Kidney (tissue), 14 donors: Measurements from ENCODE around the gene MACROD1. TPM values are rescaled to one million over a fixed set of nuclear protein-coding genes. Genes with fewer than 3 reads are reported as not detected.

ENCODE experiments used
- DNase-seq, 5 donors: peaks; one replicate each; pipeline ENCODE4 v3.0.0-alpha.2; 2013 to 2020
- FAIRE-seq: peaks from 2 replicates; lab custom pipeline; 2012; peaks lifted over from hg19 to GRCh38; lab: Jason Lieb, UNC
- H3K27ac ChIP-seq, 2 donors: one replicate each; pipeline ENCODE4 v1.7.0; 2013; ENCODE audit warnings: low read depth in 2 of 2, low read length in 2 of 2, inconsistent platforms in 1 of 2
- H3K27me3 ChIP-seq: one replicate; pipeline ENCODE4 v1.7.1; 2013; ENCODE audit warnings: low read length, inconsistent platforms; ENCODE audit not compliant: control insufficient read depth, insufficient read depth
- H3K36me3 ChIP-seq, 3 donors: one replicate each; pipeline versions ENCODE4 v1.7.0 to v1.7.1; 2013; ENCODE audit warnings: low read length in 3 of 3, control low read depth in 1 of 3, inconsistent platforms in 1 of 3; ENCODE audit not compliant: insufficient read depth in 3 of 3, control insufficient read depth in 2 of 3
- H3K4me1 ChIP-seq, 3 donors: one replicate each; pipeline versions ENCODE4 v1.7.0 to v1.7.1; 2013; ENCODE audit warnings: low read length in 3 of 3, inconsistent platforms in 1 of 3, low read depth in 1 of 3; ENCODE audit not compliant: control insufficient read depth in 2 of 3, insufficient read depth in 2 of 3
- H3K4me3 ChIP-seq, 3 donors: one replicate each; pipeline versions ENCODE4 v1.7.0 to v1.8.1; 2013; ENCODE audit warnings: low read length in 3 of 3, control low read depth in 1 of 3, inconsistent platforms in 1 of 3
- H3K9ac ChIP-seq, 3 donors: one replicate each; pipeline versions ENCODE4 v1.7.0 to v1.7.1; 2013; ENCODE audit warnings: low read length in 3 of 3, control low read depth in 1 of 3, inconsistent platforms in 1 of 3
- H3K9me3 ChIP-seq, 3 donors: one replicate each; pipeline versions ENCODE4 v1.7.0 to v1.7.1; 2013; ENCODE audit warnings: low read length in 3 of 3, control low read depth in 1 of 3, inconsistent platforms in 1 of 3; ENCODE audit not compliant: control insufficient read depth in 2 of 3, insufficient read depth in 1 of 3
- intact Hi-C: fragments of 100-400 bp; cut with DNase I; formaldehyde crosslinking; loops from one replicate; pipeline ENCODE4 v1.11.1; 2022
- polyA plus RNA-seq: library from polyadenylated mRNA; stranded (reverse); fragments of 350-450 nt; fragmentation: Illumina TruSeq; extraction: RNeasy Lipid Tissue Mini Kit (QIAGEN cat#74804); gene quantifications from one replicate; pipeline ENCODE4 v1.2.3, GENCODE V29; 2014; ENCODE audit warnings: low read depth, low replicate concordance; ENCODE audit not compliant: insufficient read depth
- total RNA-seq: library from RNA; stranded (reverse); fragmentation: NEBNext Ultra II Directional; extraction: Animal tissue kit (Norgen Biotek cat#: 25700); gene quantifications from one replicate; pipeline ENCODE4 v1.2.1, GENCODE V29; 2021
- TF ChIP-seq, protein P1 (sequence below): IDR thresholded peaks from 3 replicates; pipeline ENCODE4 v1.5.1; 2012; ENCODE audit warnings: mild to moderate bottlenecking, moderate library complexity, borderline replicate concordance; ENCODE audit not compliant: insufficient read depth; ENCODE audit errors: extremely low read depth
- donor health status: control.
- donor health status: control.
- donor health status: control.
- donor health status: control.
- donor health status: control.
- donor health status: DM: yes; HTN: yes; CAD: no.
- donor health status: Normal renal cell carcinoma (clear cell type).

MACROD1 gene
- total and polyA plus RNA-seq, 2 donors from 2014 or later = 27.8 to 176 TPM

DNA sequence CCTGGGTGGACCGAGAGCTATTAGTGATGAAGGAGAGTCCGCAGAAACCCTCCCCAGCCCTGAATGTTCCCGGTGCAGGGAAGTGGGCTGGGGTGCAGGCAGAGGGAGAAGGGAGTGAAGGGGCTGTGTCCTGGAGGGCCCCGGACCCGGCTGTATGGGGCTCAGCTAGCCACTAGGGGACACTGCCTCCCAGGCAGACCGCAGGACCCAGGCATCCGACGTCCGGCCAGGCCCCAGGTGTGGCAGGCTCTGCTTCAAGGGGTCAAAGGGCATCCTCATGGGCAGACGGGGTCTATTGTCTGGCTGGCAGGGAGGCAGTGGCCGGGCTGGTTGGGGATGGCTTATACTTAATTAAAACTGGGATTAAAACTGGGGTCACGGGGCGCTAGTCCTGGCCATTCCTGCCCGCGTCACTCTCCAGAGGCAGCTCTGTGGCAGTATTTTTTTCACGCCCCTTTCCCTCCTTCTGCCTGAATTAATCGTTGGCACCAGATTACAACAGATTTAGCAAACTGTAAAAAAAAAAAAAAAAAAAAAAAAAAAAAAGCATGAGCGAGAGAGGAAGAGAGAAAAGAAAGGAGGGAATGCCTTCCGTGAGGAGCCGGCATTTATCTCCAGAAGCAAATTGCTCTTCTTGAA lies 125.1 kb downstream of the MACROD1 start:
- Histone ChIP-seq H3K4me1 (peaks cover 2 to 8% (median 4%) of the 10 kb centered on the region in 3 donors), H3K9ac (no peak overlapping the region), H3K27me3 (no peaks in the 10 kb centered on the region), H3K4me3 (no peak overlapping the region), H3K9me3 (no peaks in the 10 kb centered on the region), H3K36me3 (no peaks in the 10 kb centered on the region), H3K27ac (no peak overlapping the region)
- TF ChIP-seq, protein P1, sequence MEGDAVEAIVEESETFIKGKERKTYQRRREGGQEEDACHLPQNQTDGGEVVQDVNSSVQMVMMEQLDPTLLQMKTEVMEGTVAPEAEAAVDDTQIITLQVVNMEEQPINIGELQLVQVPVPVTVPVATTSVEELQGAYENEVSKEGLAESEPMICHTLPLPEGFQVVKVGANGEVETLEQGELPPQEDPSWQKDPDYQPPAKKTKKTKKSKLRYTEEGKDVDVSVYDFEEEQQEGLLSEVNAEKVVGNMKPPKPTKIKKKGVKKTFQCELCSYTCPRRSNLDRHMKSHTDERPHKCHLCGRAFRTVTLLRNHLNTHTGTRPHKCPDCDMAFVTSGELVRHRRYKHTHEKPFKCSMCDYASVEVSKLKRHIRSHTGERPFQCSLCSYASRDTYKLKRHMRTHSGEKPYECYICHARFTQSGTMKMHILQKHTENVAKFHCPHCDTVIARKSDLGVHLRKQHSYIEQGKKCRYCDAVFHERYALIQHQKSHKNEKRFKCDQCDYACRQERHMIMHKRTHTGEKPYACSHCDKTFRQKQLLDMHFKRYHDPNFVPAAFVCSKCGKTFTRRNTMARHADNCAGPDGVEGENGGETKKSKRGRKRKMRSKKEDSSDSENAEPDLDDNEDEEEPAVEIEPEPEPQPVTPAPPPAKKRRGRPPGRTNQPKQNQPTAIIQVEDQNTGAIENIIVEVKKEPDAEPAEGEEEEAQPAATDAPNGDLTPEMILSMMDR = peak; percentile 45
- intact Hi-C loops = no loop called here
- DNase-seq = peak in 2 of 5 donors; percentile 43 to 47
- no peak for FAIRE-seq

GRCh38 chr11:64039012-64039665 lies 126.8 kb downstream of the MACROD1 start:
- TF ChIP-seq, protein P1 = no peak
- no peaks in the 10 kb centered on the region for H3K9me3 ChIP-seq
- intact Hi-C loops = no loop called here

DNA sequence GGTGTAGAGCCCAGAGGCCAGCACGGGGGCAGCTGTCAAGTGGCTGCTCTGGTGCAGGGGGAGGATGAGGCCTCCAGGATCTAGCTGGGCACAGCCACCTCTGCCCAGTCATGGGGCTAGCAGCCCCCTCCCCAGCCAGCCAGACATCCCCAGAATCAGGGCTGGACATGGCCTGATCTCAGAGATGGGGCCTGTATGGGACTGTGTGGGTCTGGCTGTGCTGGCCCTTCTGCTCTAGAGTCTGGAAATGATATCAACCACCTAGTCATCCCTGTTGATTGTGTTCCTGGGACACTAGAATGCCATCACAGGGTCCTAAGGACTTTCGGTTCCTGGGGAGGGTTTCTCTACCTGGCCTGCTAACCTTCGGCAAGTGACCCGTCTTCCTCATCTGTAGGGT lies 127.4 kb downstream of the MACROD1 start:
- no peak overlapping the region for H3K9ac ChIP-seq
- no peak overlapping the region for H3K27ac ChIP-seq
- DNase-seq (no peak), FAIRE-seq (no peak)
- TF ChIP-seq, protein P1 = no peak
- intact Hi-C loops = no loop called here
- no peaks in the 10 kb centered on the region for H3K27me3 ChIP-seq
- no peaks in the 10 kb centered on the region for H3K9me3 ChIP-seq
- no peak overlapping the region for H3K4me3 ChIP-seq
- H3K4me1 ChIP-seq = peaks cover 0 to 7% (median 0%) of the 10 kb centered on the region in 3 donors
- H3K36me3 ChIP-seq = no peaks in the 10 kb centered on the region

More at GRCh38 chr11:64039012-64039665, 126.8 kb downstream of the MACROD1 start:
- Histone ChIP-seq H3K27me3 (no peaks in the 10 kb centered on the region), H3K4me1 (peaks cover 0 to 7% (median 0%) of the 10 kb centered on the region in 3 donors), H3K36me3 (no peaks in the 10 kb centered on the region), H3K27ac (no peak overlapping the region), H3K4me3 (no peak overlapping the region), H3K9ac (no peak overlapping the region)
- DNase-seq (no peak), FAIRE-seq (no peak)
